Mesenchymal stem cell (in vitro differentiated cells and primary cell): ENCODE data around the gene KLK1.
A peak's percentile ranks its signal among the peaks of the same experiment; 100 is the strongest.

Source experiments
- DNase-seq: peaks from one replicate; pipeline ENCODE4 v3.0.0-alpha.2; 2013
- H2AFZ ChIP-seq: one replicate; pipeline ENCODE4 v1.6.1; 2013; ENCODE audit warnings: low read depth, mild to moderate bottlenecking, control low read depth, inconsistent platforms, low read length, moderate library complexity
- H2AK5ac ChIP-seq: 2 replicates; pipeline ENCODE4 v1.6.1; 2013; ENCODE audit warnings: low read length, moderate library complexity, mild to moderate bottlenecking, inconsistent platforms; ENCODE audit not compliant: severe bottlenecking
- H2BK120ac ChIP-seq: one replicate; pipeline ENCODE4 v1.6.1; 2013; ENCODE audit warnings: low read depth, mild to moderate bottlenecking, inconsistent platforms, low read length, moderate library complexity
- H2BK12ac ChIP-seq, 2 experiments: one replicate each; pipeline ENCODE4 v1.6.1; 2013; ENCODE audit warnings: inconsistent platforms in 2 of 2, low read length in 2 of 2, mild to moderate bottlenecking in 2 of 2, moderate library complexity in 2 of 2, control low read depth in 1 of 2
- H2BK15ac ChIP-seq: one replicate; pipeline ENCODE4 v1.6.1; 2013; ENCODE audit warnings: mild to moderate bottlenecking, low read depth, inconsistent platforms; ENCODE audit not compliant: poor library complexity, severe bottlenecking
- H2BK5ac ChIP-seq: 2 replicates; pipeline ENCODE4 v1.6.1; 2013; ENCODE audit warnings: low read depth, mild to moderate bottlenecking, low read length, control low read depth, inconsistent platforms; ENCODE audit not compliant: poor library complexity, severe bottlenecking
- H3K14ac ChIP-seq, 2 experiments: one replicate each; pipeline ENCODE4 v1.6.1; 2013; ENCODE audit warnings: inconsistent platforms in 2 of 2, low read length in 2 of 2, control low read depth in 1 of 2, mild to moderate bottlenecking in 1 of 2, moderate library complexity in 1 of 2
- H3K18ac ChIP-seq, 2 experiments: one replicate each; pipeline ENCODE4 v1.6.1; 2013; ENCODE audit warnings: inconsistent platforms in 2 of 2, low read length in 2 of 2, control low read depth in 1 of 2, low read depth in 1 of 2, mild to moderate bottlenecking in 1 of 2
- H3K23ac ChIP-seq, 2 experiments: one replicate each; pipeline ENCODE4 v1.6.1; 2013; ENCODE audit warnings: inconsistent platforms in 2 of 2, low read length in 2 of 2, mild to moderate bottlenecking in 2 of 2, moderate library complexity in 2 of 2, control low read depth in 1 of 2
- H3K27ac ChIP-seq: 2 replicates; pipeline ENCODE4 v1.5.1; 2013; ENCODE audit warnings: mild to moderate bottlenecking, moderate library complexity, low read length, control low read depth, inconsistent platforms; ENCODE audit not compliant: poor library complexity, severe bottlenecking
- H3K27me3 ChIP-seq, 2 experiments: 2 replicates each; pipeline versions ENCODE4 v1.6.1 to v1.7.0; 2013; ENCODE audit warnings: low read length in 2 of 2, mild to moderate bottlenecking in 2 of 2, moderate library complexity in 2 of 2, control low read depth in 1 of 2, inconsistent platforms in 1 of 2; ENCODE audit not compliant: control insufficient read depth in 1 of 2, insufficient read depth in 1 of 2
- H3K36me3 ChIP-seq, 2 experiments: 2 replicates each; pipeline versions ENCODE4 v1.6.1 to v1.7.0; 2013; ENCODE audit warnings: low read length in 2 of 2, control low read depth in 1 of 2, inconsistent platforms in 1 of 2, low read depth in 1 of 2, mild to moderate bottlenecking in 1 of 2; ENCODE audit not compliant: insufficient read depth in 2 of 2, control insufficient read depth in 1 of 2
- H3K4ac ChIP-seq, 2 experiments: one replicate each; pipeline ENCODE4 v1.6.1; 2013; ENCODE audit warnings: inconsistent platforms in 2 of 2, low read length in 2 of 2, mild to moderate bottlenecking in 2 of 2, moderate library complexity in 2 of 2, control low read depth in 1 of 2, low read depth in 1 of 2
- H3K4me1 ChIP-seq: 2 replicates; pipeline ENCODE4 v1.6.1; 2013; ENCODE audit warnings: low read depth, low read length, control low read depth; ENCODE audit not compliant: control insufficient read depth, insufficient read depth
- H3K4me2 ChIP-seq: 2 replicates; pipeline ENCODE4 v1.6.1; 2013; ENCODE audit warnings: low read length, mild to moderate bottlenecking, inconsistent platforms; ENCODE audit not compliant: poor library complexity, severe bottlenecking
- H3K4me3 ChIP-seq, 2 experiments: 2 replicates each; pipeline versions ENCODE4 v1.5.1 to v1.7.0; 2013; ENCODE audit warnings: low read length in 2 of 2, mild to moderate bottlenecking in 2 of 2, control low read depth in 1 of 2, low read depth in 1 of 2; ENCODE audit not compliant: insufficient read depth in 1 of 2
- H3K79me1 ChIP-seq: replicated peaks from 2 replicates; pipeline ENCODE4 v1.6.1; 2013; ENCODE audit warnings: mild to moderate bottlenecking, control low read depth, low read length, inconsistent platforms; ENCODE audit not compliant: poor library complexity, severe bottlenecking
- H3K9ac ChIP-seq: 2 replicates; pipeline ENCODE4 v1.7.0; 2013; ENCODE audit warnings: mild to moderate bottlenecking, low read length, moderate library complexity
- H3K9me3 ChIP-seq: 2 replicates; pipeline ENCODE4 v1.7.0; 2013; ENCODE audit warnings: mild to moderate bottlenecking, low read length; ENCODE audit not compliant: control insufficient read depth
- H4K8ac ChIP-seq: one replicate; pipeline ENCODE4 v1.6.1; 2013; ENCODE audit warnings: inconsistent platforms, mild to moderate bottlenecking, low read length, moderate library complexity
- H4K91ac ChIP-seq: one replicate; pipeline ENCODE4 v1.6.1; 2013; ENCODE audit warnings: mild to moderate bottlenecking, low read length, inconsistent platforms
- WGBS: methylation state at CpG from one replicate; pipeline ENCODE4 v1.1.7; 2013; ENCODE audit warnings: mixed read lengths; 5-methylcytosine and 5-hydroxymethylcytosine counted together

KLK1 gene

GRCh38 chr19:50818859-50819472 lies 4.6 kb downstream of the KLK1 start:
- Histone ChIP-seq H3K4ac (no peak overlapping the region), H2BK15ac (no peak overlapping the region), H3K23ac (no peak overlapping the region), H3K36me3 (no peaks in the 10 kb centered on the region), H3K9me3 (no peaks in the 10 kb centered on the region), H3K9ac (no peak overlapping the region), H3K4me1 (peaks cover 2% of the 10 kb centered on the region), H2BK12ac (no peak overlapping the region), H3K4me2 (no peak overlapping the region), H4K91ac (no peak overlapping the region), H2BK120ac (no peak overlapping the region), H2AFZ (no peak overlapping the region), H3K18ac (no peak overlapping the region), H4K8ac (no peak overlapping the region), H3K27ac (no peak overlapping the region), H3K14ac (no peak overlapping the region), H3K79me1 (no peaks in the 10 kb centered on the region), H2BK5ac (no peak overlapping the region), H3K4me3 (no peak overlapping the region), H3K27me3 (peaks cover 44 to 78% of the 10 kb centered on the region in 2 experiments), H2AK5ac (no peak overlapping the region)
- no peak for DNase-seq
- WGBS: 71% methylated on average over 11 of the region's 12 CpGs

GRCh38 chr19:50817941-50818858 lies 5.4 kb downstream of the KLK1 start:
- WGBS: 15% methylated on average over 52 of the region's 52 CpGs
- Histone ChIP-seq H3K36me3 (no peaks in the 10 kb centered on the region), H3K4ac (no peak overlapping the region), H3K14ac (no peak overlapping the region), H3K23ac (peak overlapping the region in 1 of 2 experiments; percentile 34), H2BK15ac (peak overlapping the region; percentile 16), H3K9me3 (no peaks in the 10 kb centered on the region), H2BK12ac (no peak overlapping the region), H3K4me2 (no peak overlapping the region), H3K79me1 (no peaks in the 10 kb centered on the region), H2AK5ac (no peak overlapping the region), H3K9ac (no peak overlapping the region), H2BK5ac (no peak overlapping the region), H2AFZ (peak overlapping the region; percentile 86), H3K18ac (no peak overlapping the region), H3K4me3 (peak overlapping the region in 1 of 2 experiments; percentile 55), H4K91ac (no peak overlapping the region), H4K8ac (no peak overlapping the region), H2BK120ac (no peak overlapping the region), H3K27ac (no peak overlapping the region), H3K27me3 (peaks cover 44 to 76% of the 10 kb centered on the region in 2 experiments), H3K4me1 (peaks cover 2% of the 10 kb centered on the region)
- DNase-seq: peak; percentile 16

GRCh38 chr19:50815439-50815838 lies 8.1 kb downstream of the KLK1 start:
- Histone ChIP-seq H2AK5ac (no peak overlapping the region), H3K27me3 (peaks cover 25 to 51% of the 10 kb centered on the region in 2 experiments), H3K18ac (no peak overlapping the region), H3K27ac (no peak overlapping the region), H3K4me2 (no peak overlapping the region), H3K79me1 (no peaks in the 10 kb centered on the region), H3K23ac (no peak overlapping the region), H3K14ac (no peak overlapping the region), H3K4me1 (peaks cover 2% of the 10 kb centered on the region), H3K4me3 (no peak overlapping the region), H3K9ac (no peak overlapping the region), H2BK12ac (no peak overlapping the region), H3K36me3 (no peaks in the 10 kb centered on the region), H4K91ac (no peak overlapping the region), H2BK120ac (no peak overlapping the region), H2AFZ (no peak overlapping the region), H3K9me3 (no peaks in the 10 kb centered on the region), H2BK15ac (no peak overlapping the region), H4K8ac (no peak overlapping the region), H2BK5ac (no peak overlapping the region), H3K4ac (no peak overlapping the region)
- DNase-seq: no peak
- WGBS: 83% methylated on average over 1 of the region's 1 CpG

- no peak overlapping the region for H4K8ac ChIP-seq
- H2AFZ ChIP-seq: no peak overlapping the region
- H4K91ac ChIP-seq: no peak overlapping the region
- no peak overlapping the region for H3K9ac ChIP-seq
- no peak overlapping the region for H2AK5ac ChIP-seq
- no peak overlapping the region for H3K14ac ChIP-seq
- 80% methylated on average over 5 of the region's 5 CpGs for WGBS
- no peak overlapping the region for H2BK15ac ChIP-seq
- H3K4me1 ChIP-seq: peaks cover 2% of the 10 kb centered on the region
- no peak overlapping the region for H3K27ac ChIP-seq
- no peaks in the 10 kb centered on the region for H3K79me1 ChIP-seq
- no peak overlapping the region for H2BK12ac ChIP-seq
- H3K18ac ChIP-seq: no peak overlapping the region
- no peak overlapping the region for H3K4me2 ChIP-seq
- H3K23ac ChIP-seq: no peak overlapping the region
- DNase-seq: no peak
- peaks cover 19 to 45% of the 10 kb centered on the region in 2 experiments for H3K27me3 ChIP-seq
- H2BK5ac ChIP-seq: no peak overlapping the region
- no peak overlapping the region for H3K4ac ChIP-seq
- no peak overlapping the region for H2BK120ac ChIP-seq
- no peaks in the 10 kb centered on the region for H3K9me3 ChIP-seq
- H3K4me3 ChIP-seq: no peak overlapping the region
- H3K36me3 ChIP-seq: no peaks in the 10 kb centered on the region
Observed at GRCh38 chr19:50814883-50815282, 8.7 kb downstream of the KLK1 start.
